Muscle of back (tissue), 11 donors: ENCODE results near the gene ALX4. TPM values are rescaled to one million over a fixed set of nuclear protein-coding genes. Genes with fewer than 3 reads are reported as not detected.

Source experiments
- DNase-seq, 3 donors: peaks; one replicate each; pipeline versions ENCODE4 v3.0.0 to v3.0.0-alpha.2; 2013
- polyA plus RNA-seq, 10 donors: library from polyadenylated mRNA; unstranded; fragments of 120-200 nt; gene quantifications; one replicate each; pipeline ENCODE4 v1.2.1, GENCODE V29; 2013; ENCODE audit not compliant: insufficient read length in 10 of 10

ALX4 gene
- polyA plus RNA-seq, 10 donors = 1.3 to 3.4 (median 2.2) TPM

- no peak for DNase-seq
Measured at GRCh38 chr11:44268614-44269080, 41.3 kb downstream of the ALX4 start.

- DNase-seq = no peak
Measured at GRCh38 chr11:44267750-44268613, 42.0 kb downstream of the ALX4 start.

- DNase-seq = no peak
Measured at GRCh38 chr11:44267006-44267749, 42.8 kb downstream of the ALX4 start.

GRCh38 chr11:44266056-44266780 lies 43.7 kb downstream of the ALX4 start:
- no peak for DNase-seq

- no peak for DNase-seq
Measured at GRCh38 chr11:44264761-44265160, 45.2 kb downstream of the ALX4 start.

GRCh38 chr11:44264438-44264749 lies 45.5 kb downstream of the ALX4 start:
- DNase-seq = no peak

GRCh38 chr11:44263738-44264437 lies 46.1 kb downstream of the ALX4 start:
- no peak for DNase-seq

GRCh38 chr11:44261800-44262591 lies 47.9 kb downstream of the ALX4 start:
- DNase-seq = no peak

- DNase-seq = no peak
Measured at GRCh38 chr11:44260081-44260480, 49.9 kb downstream of the ALX4 start.

GRCh38 chr11:44258839-44259420 lies 51.0 kb downstream of the ALX4 start:
- DNase-seq = no peak

GRCh38 chr11:44258190-44258489 lies 51.8 kb downstream of the ALX4 start:
- DNase-seq = no peak

- DNase-seq = no peak
Measured at GRCh38 chr11:44257338-44258189, 52.4 kb downstream of the ALX4 start.

- no peak for DNase-seq
Measured at GRCh38 chr11:44256673-44257291, 53.2 kb downstream of the ALX4 start.

- no peak for DNase-seq
Measured at GRCh38 chr11:44255406-44256071, 54.4 kb downstream of the ALX4 start.

GRCh38 chr11:44252999-44253602 lies 56.8 kb downstream of the ALX4 start:
- no peak for DNase-seq

GRCh38 chr11:44250421-44250820 lies 59.5 kb downstream of the ALX4 start:
- DNase-seq = no peak

- DNase-seq = no peak
Measured at GRCh38 chr11:44248109-44248508, 61.8 kb downstream of the ALX4 start.

GRCh38 chr11:44247508-44247907 lies 62.4 kb downstream of the ALX4 start:
- DNase-seq = no peak
